ENCODE results near the gene CITED2.

The CITED2 gene

GRCh38 chr6:139381216-139381865, 6.9 kb upstream of the CITED2 start:
- peak; percentile 32 for DNase-seq

- DNase-seq = no peak
These were observed 6.2 kb upstream of the CITED2 start for GRCh38 chr6:139380611-139381010.

DNA sequence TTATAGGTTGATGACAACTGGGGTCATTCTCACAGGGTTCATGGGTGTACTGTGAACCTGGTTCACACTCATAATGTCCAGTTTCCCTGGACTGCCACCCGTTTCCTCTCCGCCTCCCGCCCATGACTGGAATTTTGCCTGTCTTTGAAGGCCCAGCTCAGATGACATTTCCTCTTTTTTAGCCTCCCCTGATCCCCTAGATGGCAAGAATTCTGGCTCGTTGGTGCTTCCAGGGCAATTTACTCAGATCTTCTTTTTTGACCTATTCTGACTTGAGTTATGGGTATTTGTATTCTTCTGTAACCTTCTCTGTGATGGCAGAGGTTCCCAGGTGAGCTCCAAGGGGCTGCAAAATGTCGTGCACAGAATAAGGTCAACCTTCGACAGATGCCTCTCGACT, 5.7 kb upstream of the CITED2 start:
- no peak for DNase-seq

GRCh38 chr6:139378882-139379341, 4.5 kb upstream of the CITED2 start:
- no peak for DNase-seq

DNA sequence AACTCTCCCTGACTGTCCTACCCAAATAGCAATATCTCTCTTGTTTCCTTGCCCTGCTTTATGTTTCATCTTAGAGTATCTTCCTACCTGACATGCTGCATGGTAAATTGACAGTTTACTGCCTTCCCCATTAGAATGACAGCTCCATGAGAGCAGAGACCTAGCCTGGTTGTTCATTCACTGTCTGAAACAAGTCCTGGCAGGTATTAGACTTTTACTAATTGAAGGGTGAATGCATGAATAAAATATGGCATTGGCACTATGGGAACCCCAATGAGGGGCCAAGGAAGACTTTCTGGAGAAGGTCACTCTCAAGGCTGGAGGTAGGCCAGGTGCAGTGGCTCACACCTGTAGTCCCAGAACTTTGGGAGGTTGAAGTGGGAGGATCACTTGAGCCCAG, 3.8 kb upstream of the CITED2 start:
- no peak for DNase-seq

DNA sequence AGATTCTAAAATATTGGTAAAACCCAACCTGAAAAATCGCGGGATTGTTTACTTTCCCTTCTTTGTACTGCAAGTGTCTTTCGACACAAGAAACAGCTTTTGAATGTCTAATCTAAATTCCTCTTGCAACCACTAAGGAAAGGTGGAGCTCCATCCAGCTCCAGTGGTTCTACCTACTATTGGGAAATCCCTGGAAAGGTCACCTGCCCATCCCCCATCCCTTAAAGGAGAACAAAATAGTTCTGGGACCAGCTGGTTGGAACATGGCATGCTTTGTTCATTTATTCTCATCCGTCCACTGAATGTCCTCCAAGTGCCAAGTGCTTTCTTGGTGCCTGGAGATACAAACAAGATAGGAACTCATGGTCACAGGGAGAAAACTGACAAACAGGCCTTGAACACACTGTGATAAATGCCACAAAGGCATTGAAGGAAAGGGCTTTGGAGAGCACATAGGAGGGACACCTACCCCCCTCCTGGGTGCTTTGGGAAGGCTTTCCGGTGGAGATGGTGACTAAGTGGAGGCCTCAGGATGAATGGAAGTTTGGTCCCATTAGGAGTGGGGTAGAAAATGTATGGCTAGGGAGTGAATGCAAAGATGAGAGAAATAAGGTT, 2.3 kb upstream of the CITED2 start:
- DNase-seq = peak; percentile 19

DNA sequence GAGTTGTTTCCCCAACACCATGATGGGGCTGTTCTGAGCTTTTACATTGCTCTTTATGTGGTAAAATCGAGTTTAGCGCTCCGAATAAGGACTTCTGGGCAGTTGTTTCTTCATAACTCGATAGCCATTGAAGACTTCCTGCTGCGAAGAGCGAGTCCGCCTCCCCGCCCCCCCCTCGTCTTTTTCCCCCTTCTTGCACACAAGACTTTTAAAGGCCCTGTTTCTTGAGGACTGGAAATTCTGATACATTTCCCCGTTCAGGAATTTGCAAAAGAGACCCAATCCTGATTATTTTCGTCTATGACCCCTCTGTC, 1.5 kb upstream of the CITED2 start:
- no peak for DNase-seq

GRCh38 chr6:139375226-139376016, 973 bp upstream of the CITED2 start:
- peak; percentile 97 for DNase-seq

- DNase-seq = no peak
These were observed 506 bp downstream of the CITED2 start for GRCh38 chr6:139373928-139374356.

DNA sequence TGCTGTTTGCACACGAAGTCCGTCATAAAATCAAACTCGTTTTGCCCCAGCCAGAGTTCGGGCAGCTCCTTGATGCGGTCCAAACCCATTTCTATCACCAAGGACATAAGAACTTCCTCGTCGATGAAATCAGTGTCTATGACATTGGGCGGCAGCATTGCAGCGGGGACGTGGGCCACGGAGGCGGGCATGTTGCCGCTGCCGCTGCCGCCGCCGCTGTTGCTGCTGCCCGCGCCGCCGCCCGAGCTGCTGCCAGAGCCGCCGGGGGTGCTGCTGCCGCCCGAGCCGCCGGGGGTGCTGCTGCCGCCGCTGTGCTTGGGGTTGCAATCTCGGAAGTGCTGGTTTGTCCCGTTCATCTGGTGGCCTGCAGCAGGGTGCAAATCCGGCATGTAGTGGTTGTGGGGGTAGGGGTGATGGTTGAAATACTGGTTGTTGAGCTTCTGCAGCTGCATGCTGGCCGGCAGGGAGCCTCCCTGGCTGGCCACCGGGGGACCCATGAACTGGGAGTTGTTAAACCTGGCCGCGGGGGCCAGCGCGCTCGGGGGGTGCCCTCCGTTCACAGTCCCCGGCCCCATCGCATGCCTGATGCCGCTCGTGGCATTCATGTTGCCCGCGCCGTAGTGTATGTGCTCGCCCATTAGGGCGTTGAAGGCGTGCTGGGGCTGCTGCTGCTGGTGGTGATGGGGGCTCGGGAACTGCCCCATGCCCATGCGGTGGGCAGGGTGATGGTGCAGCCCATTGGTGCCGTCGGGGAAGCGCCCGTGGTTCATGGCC, 1.1 kb downstream of the CITED2 start:
- peak; percentile 70 for DNase-seq

DNA sequence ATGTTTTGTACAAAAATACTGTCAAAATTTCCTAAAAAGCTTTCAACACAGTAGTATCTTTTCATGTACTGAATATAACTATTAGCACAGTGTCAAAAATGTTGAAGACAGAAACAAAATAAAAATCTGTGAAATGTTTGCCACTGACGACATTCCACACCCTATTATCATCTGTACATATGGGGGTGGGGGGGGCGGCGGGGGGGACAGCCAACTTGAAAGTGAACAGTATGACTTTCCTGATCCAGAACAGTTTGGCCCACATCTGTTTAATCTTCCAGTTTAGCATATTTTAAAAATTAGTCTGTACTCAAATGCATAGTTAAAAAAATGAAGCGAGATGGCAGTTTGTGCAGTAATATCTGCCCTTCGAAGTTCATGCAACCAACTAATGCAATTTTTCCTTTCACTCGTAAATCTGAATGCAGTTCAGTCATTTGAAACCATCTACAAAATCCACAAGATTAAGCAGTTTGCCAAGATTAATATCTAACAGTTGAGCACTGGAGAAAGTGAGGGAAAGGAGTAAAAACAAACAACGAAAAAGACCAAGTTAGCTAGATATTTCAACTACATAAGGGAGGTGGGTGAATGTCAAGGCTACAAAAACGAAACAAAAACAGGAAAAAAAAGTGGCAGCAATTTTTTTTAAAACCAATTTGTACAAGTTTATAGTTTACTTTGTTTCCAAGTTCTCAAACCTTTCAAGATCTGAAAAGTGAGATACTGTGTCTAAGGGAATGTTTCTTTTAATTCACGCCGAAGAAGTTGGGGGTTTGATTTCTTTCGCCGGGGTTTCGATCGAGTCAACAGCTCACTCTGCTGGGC, 1.9 kb downstream of the CITED2 start:
- peak; percentile 35 for DNase-seq

DNA sequence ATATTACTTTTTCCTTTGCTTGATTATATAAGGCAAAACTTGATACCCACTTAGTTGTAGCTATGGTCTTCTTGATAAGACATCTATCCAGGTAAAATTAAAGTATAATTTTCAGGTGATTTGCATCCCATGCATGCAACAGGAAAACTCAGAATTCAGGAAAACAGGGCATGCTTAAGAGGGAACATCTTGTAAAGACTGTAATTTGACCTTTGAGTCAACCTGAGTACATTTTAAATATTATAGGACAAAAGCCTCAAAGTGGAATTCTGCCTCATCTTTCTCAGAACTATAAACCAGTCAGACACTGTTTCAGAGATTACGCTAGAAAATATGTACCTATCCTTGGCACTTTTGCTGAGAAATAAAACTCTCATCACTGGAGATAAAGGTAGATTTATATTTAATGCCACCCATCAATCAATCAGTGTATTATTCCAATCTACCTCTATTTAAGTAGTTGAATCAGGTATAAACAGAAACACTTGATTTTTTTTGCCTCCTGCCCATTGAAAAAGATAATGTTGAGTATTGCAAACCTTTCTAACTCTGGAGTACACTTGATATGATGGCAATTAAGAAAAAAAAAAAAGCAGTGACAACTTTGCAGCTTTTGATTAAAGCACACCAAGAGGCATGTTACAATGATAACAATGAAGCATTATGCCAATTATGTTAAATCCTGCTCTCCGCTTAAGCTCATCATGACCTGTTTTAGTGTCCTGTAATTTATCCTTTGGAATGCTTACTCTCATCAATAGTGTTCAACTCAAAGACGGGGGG, 2.8 kb downstream of the CITED2 start:
- DNase-seq = peak; percentile 11

DNA sequence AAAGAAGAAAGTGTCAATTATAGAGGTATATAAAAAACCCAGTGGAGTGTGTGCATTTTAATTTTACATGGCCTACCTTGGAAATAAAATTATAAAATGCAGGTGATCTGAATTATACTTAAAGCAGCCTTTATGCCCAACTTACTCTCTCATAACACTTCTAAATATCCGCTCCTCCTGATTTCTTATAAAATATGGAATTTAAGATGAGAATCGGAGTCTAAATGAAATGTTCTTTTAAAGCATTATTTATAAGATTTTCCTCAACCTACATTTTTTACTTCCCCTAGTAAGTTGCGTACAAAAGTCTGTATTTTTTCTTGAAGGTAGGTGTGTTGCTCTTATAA, 3.5 kb downstream of the CITED2 start:
- no peak for DNase-seq

DNA sequence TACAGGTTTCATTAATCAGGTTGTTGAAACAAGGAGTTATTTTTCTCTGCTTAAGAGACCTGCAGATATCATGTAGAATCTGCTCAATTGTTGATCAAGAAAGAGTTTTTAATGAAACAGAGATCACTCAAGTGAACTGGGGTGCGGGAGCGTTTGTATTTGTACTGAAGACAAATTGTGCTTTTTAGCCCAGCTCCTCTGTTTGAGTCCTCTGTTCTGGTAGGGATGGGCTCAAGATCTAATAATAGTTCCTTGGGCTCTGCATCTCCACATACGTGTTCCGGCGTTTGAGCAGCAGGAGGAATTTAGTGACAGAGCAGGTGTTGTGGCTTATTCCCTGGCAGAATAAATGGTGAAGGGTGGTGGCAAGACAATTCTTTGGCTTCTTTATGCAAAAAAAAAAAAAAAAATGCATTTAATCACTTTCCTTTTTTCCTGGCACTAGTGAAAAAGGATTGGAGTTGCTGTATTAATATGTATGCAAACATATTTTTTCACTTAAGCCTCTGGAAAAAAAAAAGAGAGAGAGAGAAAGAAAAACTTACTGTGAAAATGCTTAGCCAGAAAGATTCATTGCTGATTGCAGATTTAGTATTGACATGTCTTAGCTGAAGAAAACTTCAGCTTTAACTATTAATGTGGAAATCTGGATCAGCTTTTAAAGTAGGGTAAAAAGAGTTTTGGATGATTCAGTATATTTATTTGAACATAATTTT, 4.0 kb downstream of the CITED2 start:
- DNase-seq = peak; percentile 72

- peak; percentile 81 for DNase-seq
These were observed 4.7 kb downstream of the CITED2 start for GRCh38 chr6:139369568-139370282.

DNA sequence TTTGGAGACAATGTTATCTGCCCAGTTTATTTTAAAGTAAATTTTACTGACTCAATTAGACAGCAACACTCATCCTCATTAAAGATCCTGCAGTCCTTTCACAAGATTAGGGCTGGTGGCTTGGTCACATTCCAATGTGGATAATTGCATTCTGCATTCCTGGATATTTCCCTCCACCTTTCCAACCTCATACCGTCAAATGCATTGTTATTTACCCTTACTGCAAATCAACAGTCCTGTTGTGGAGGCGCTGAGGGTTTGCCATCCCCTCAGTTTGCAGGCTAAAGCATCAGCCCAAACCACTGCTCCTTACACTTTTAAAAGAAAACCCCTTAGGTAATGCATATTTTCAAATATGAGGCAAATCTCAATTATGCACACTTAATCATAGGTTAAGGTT, 5.4 kb downstream of the CITED2 start:
- peak; percentile 18 for DNase-seq

DNA sequence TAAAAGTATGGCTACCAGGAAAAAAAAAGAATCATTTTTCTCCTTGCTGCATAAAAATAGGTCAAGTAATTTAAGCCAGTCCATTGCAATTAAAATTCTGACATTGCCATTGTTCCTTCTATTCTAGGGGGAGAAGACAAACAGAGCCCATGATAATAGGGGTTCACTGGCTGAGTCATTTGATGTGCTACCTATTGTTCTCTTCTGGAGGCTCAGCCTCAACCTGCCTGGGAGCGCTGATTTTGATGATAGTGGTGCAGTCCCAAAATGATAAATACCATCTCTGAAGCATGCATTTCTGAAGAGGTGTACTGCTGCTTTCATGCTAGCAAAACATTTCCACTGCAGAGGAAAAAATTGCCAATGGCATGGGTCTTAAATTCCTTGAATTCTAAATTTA, 5.8 kb downstream of the CITED2 start:
- no peak for DNase-seq

- peak; percentile 18 for DNase-seq
These were observed 6.6 kb downstream of the CITED2 start for GRCh38 chr6:139367810-139368351.

- no peak for DNase-seq
These were observed 9.5 kb downstream of the CITED2 start for GRCh38 chr6:139364982-139365379.

All from fibroblast of skin of scalp (primary cell).